ENCODE measurements around the gene M6PR. TPM values are rescaled to one million over a fixed set of nuclear protein-coding genes. Genes with fewer than 3 reads are reported as not detected.
"Not testable (repeated sequence)": the region's sequence is repeated elsewhere in the genome, so short reads cannot be mapped to it uniquely, and the experiment has no call there.

The M6PR gene
- total RNA-seq, 4 donors from 2014 or later, result 52.0 to 73.7 (median 59.1) TPM

DNA sequence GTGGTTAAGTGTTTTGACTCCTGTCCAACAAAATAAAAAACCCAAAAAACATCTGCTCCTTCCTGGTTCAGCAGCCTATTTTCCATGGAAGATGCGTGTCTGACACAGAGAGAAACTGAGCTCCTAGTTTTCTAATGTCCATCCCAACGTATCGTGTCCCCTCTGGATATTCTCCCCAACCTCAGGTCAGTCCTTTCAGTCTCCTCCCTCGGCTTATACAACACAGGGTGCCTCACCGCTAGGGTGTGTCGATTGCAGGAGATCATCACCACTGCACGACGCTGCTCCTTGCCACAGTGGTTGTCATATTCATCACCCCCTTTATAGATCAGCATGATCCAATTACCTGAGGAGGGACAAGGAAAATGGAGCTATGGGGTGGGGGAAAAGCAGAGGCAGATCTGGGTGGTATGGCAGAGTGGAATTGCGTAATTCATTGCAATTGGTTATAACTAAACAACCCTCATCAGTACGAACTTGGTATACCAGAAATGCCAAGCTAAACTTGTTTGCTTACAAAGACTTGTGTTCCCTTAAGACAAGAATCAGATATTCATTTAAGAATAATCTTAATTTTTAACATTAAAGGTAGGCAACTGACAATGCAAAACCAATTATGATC lies 5.8 kb downstream of the M6PR start:
- Histone ChIP-seq H3K36me3 (peaks cover 0 to 49% (median 0%) of the 10 kb centered on the region in 3 donors), H3K9me3 (no peaks in the 10 kb centered on the region), H3K27ac (no peak overlapping the region), H3K4me3 (no peak overlapping the region), H3K4me1 (peaks cover 0 to 17% (median 0%) of the 10 kb centered on the region in 4 donors), H3K27me3 (no peaks in the 10 kb centered on the region)
- TF ChIP-seq, protein P1, sequence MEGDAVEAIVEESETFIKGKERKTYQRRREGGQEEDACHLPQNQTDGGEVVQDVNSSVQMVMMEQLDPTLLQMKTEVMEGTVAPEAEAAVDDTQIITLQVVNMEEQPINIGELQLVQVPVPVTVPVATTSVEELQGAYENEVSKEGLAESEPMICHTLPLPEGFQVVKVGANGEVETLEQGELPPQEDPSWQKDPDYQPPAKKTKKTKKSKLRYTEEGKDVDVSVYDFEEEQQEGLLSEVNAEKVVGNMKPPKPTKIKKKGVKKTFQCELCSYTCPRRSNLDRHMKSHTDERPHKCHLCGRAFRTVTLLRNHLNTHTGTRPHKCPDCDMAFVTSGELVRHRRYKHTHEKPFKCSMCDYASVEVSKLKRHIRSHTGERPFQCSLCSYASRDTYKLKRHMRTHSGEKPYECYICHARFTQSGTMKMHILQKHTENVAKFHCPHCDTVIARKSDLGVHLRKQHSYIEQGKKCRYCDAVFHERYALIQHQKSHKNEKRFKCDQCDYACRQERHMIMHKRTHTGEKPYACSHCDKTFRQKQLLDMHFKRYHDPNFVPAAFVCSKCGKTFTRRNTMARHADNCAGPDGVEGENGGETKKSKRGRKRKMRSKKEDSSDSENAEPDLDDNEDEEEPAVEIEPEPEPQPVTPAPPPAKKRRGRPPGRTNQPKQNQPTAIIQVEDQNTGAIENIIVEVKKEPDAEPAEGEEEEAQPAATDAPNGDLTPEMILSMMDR (IDR thresholded peaks at IDR 0.05), result no peak
- no peak for TF ChIP-seq POLR2A (IDR thresholded peaks at IDR 0.05)
- no peak for DNase-seq

DNA sequence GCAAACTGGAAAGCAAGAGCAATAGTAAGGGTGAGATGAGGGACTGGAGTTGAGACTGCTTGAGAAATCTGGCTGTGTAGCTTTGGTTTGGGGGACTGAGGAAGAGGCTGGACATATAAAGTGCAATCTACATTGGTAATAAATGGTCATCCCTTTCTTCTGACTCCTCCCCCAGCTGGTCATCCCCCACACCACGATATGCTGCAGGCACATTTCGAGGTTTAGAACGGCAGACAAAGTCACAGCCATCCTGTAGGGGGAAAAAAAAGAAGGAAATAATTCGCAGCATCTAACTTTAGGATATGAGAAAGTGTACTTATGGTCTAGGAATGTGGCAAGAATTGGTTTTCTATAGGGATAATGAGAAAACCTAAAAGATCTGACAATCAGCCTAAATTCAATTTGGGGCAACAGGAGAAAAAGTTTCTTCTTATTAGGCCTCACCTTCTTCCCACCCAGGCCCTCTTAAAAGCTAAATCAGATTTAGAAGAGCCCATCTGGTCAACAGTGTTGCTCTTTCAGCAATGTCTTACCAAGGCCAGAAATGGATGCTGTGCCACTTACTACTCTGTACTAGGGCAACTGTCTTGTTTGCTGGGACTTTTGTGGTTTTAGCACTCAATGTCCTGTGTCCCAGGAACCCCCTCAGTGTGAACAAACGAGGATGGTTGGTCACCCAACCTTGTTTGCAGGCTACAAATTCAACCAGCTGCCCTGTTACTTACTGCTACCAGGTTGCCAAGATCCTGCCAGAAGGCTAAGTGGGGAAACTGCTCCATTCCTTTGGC lies 7.6 kb downstream of the M6PR start:
- no peaks in the 10 kb centered on the region for H3K9me3 ChIP-seq
- H3K27me3 ChIP-seq, result no peaks in the 10 kb centered on the region
- H3K4me1 ChIP-seq, result no peaks in the 10 kb centered on the region
- peaks cover 0 to 56% (median 0%) of the 10 kb centered on the region in 3 donors for H3K36me3 ChIP-seq
- no peak for TF ChIP-seq POLR2A (IDR thresholded peaks at IDR 0.05)
- TF ChIP-seq, protein P1 (IDR thresholded peaks at IDR 0.05), result no peak
- no peak overlapping the region for H3K27ac ChIP-seq
- no peak overlapping the region for H3K4me3 ChIP-seq
- no peak for DNase-seq

DNA sequence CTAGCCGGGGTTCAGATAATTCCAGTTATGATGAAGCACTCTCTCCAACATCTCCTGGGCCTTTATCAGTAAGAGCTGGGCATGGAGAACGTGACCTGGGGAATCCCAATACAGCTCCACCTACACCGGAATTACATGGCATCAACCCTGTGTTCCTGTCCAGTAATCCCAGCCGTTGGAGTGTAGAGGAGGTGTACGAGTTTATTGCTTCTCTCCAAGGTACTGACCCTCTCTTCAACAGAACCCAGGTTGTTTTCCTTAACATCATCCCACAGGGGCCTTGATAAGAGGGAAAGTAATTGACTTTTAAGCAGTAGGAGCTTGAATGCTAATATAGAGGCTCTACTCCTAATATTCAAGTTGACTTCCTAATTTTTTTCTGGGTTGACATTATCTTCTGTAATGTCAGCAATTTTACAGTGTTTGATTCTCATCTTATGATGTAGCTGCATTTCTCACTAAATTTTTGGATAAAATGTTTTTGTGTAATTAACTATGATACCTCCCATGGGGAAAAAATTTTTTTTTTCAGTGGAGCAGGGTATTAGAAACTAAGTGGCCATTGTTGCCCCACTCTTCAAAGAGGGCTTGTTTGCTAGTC lies 11.5 kb downstream of the M6PR start:
- not testable (repeated sequence) for H3K27ac ChIP-seq, H3K27me3 ChIP-seq, H3K9me3 ChIP-seq, H3K4me3 ChIP-seq, DNase-seq, H3K4me1 ChIP-seq
- H3K36me3 ChIP-seq, result peaks cover 0 to 35% (median 0%) of the 10 kb centered on the region in 3 donors

DNA sequence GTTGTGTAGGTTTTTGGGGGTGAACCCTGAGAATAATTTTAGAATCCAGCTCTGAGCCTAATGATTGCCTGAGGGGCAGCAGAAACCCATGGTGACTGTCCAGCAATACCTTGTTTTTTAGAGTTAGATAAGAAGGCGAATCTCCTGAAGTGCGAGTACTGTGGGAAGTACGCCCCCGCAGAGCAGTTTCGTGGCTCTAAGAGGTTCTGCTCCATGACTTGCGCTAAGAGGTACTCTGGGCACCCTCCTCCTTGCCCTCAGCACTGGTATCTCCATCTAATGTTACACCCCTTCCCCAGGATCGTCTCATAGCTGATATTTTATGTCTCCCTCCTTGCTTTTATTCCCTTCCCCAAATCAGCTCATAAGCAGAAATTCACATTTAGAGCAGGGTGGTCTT lies 12.7 kb downstream of the M6PR start:
- H3K4me1 ChIP-seq, result no peaks in the 10 kb centered on the region
- H3K9me3 ChIP-seq, result no peaks in the 10 kb centered on the region
- no peak for DNase-seq
- no peak overlapping the region for H3K4me3 ChIP-seq
- H3K27ac ChIP-seq, result no peak overlapping the region
- TF ChIP-seq, protein P1 (IDR thresholded peaks at IDR 0.05), result no peak
- TF ChIP-seq POLR2A (IDR thresholded peaks at IDR 0.05), result no peak
- H3K27me3 ChIP-seq, result no peaks in the 10 kb centered on the region
- H3K36me3 ChIP-seq, result peaks cover 0 to 23% (median 0%) of the 10 kb centered on the region in 3 donors

DNA sequence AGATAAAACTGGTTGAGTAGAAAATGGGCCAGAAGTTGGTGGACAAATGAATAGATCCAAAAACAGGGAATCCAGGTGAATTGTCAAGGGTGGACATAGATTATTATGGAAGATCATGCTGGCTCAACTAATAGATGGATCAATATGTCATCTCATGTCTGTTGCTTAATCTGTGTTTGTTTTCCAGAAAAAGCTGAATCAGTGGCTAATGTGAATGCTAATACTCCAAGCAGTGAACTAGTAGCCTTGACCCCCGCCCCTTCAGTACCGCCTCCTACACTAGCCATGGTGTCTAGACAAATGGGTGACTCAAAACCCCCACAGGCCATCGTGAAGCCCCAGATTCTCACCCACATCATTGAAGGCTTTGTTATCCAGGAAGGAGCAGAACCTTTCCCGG lies 15.4 kb downstream of the M6PR start:
- not testable (repeated sequence) for H3K27me3 ChIP-seq
- peaks cover 0 to 26% (median 0%) of the 10 kb centered on the region in 3 donors for H3K36me3 ChIP-seq

DNA sequence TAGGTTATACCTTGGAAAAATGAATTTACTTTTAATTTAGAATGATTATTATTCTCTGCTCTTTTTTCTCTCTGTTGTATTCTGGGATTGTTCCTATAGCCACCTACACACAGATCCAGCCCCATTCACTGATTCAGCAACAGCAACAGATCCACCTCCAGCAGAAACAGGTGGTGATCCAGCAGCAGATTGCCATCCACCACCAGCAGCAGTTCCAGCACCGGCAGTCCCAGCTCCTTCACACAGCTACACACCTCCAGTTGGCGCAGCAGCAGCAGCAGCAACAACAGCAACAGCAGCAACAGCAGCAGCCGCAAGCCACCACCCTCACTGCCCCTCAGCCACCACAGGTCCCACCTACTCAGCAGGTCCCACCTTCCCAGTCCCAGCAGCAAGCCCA lies 17.0 kb downstream of the M6PR start:
- not testable (repeated sequence) for H3K27ac ChIP-seq, DNase-seq, H3K4me3 ChIP-seq, H3K4me1 ChIP-seq, H3K27me3 ChIP-seq, H3K9me3 ChIP-seq
- peaks cover 0 to 24% (median 0%) of the 10 kb centered on the region in 3 donors for H3K36me3 ChIP-seq

More for the DNA sequence above, 15.4 kb downstream of the M6PR start:
- not testable (repeated sequence) for H3K4me3 ChIP-seq, H3K9me3 ChIP-seq, H3K4me1 ChIP-seq, H3K27ac ChIP-seq, DNase-seq

DNA sequence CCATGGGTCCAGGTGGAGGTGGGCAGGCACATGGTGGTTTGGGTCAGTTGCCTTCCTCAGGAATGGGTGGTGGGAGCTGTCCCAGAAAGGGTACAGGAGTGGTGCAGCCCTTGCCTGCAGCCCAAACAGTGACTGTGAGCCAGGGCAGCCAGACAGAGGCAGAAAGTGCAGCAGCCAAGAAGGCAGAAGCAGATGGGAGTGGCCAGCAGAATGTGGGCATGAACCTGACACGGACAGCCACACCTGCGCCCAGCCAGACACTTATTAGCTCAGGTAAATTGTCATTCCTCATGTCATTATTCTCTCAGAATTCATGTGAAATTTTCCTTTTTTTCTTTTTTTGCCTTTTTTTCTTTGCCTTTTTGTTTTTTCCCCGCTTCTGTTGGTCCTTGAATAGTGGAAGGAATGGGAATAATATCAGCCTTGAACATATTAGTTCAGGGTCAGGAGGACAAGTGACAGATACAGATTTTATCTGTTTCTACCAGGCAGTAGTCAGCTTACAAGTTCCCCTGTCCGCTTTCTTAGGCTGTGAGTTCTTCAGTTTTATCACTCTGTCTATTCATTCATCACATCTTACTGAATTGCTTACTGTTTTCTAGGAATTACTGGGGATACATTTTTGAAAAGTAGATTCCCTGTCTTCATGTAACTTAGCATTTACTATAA lies 18.7 kb downstream of the M6PR start:
- not testable (repeated sequence) for DNase-seq, H3K27ac ChIP-seq, H3K4me1 ChIP-seq, H3K4me3 ChIP-seq, H3K9me3 ChIP-seq, H3K27me3 ChIP-seq
- H3K36me3 ChIP-seq, result peaks cover 0 to 20% (median 0%) of the 10 kb centered on the region in 3 donors

All from Peyer's patch (tissue), 4 donors.